ENCODE data around the gene JMJD8.
"Not testable (repeated sequence)": the region's sequence is repeated elsewhere in the genome, so short reads cannot be mapped to it uniquely, and the experiment has no call there.

Gene JMJD8

DNA sequence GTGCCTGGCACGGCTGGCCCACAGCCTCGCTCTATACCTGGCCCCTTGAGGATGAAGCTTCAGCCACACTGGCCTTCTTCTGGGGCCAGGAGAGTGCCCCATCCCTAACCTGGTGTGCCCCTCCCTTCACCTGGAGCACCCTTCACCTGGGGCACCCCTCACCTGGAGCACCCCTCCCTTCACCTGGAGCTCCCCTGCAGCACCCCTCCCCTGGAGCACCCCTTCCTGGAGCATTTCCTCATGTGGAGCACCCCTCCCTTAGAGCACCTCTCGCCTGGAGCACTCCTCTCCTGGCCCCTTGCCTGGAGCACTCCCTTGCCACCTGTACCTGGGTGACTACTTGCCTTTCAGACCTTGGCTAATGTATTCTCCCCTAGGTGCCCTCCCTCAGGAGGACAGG lies 23.9 kb upstream of the JMJD8 start:
- no peak for DNase-seq

DNA sequence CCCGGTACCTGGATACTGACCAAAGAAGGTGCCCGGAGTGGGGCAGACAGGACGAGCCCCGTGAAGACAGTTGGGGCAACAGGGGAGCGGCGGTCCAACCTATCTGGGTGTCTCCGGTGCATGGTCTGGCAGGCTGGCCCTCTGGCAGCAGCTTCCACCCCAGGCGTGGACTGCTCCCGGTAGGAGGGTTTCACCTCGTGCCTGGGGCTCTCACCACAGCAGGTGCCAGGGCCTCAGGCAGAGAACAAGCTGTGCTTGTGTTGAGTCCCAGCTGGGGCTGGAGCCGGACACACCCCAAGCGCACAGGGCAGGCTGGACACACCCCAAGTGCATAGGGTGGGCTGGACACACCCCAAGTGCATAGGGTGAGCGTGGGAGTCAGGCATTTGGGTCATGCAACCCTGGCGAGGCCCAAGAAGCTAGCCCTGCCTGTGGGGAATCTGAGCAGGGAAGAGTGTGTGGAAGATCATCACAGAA lies 23.0 kb upstream of the JMJD8 start:
- DNase-seq = no peak

DNA sequence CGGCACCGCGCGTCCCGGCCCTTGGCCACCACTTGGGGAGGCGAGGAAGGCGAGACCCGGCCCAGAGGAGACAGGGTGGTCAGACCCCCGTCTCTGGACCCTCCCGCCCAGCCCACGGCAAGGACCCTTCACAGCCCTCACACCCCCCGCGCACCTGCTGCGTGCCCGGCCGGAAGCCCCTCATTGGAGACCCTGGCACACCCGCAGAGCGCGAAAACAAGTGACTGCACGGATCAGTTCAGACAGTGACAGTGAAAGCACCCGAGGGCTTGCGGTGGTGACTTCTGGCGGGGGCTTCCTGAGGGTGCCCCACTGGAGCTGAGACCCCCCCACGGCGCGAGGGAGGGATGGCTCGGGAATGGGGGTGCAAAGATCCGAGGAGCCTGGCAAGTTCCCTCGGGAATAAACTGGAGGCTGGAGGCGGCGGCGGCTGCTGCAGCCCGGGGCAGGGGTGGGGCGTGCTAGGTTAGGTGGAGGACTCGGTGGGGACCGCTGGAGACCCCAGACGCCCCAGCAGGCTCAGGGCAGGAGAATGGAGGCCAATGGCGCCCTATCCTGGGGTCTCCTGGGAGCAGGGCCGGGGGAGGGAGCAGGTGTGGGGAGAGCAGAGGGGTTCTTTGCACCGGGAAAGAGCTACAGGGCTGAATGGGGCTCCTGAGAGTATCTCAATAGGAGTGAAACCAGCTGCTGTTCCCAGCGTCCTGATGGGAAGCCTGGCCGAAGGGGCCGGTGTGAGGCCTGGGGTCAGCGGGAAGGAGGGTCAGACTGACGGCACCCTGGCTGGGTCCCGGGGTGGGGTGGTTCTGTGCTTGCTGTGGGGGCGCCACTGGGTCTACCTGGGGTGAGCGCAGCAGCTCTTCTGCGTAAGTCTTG lies 22.3 kb upstream of the JMJD8 start:
- no peak for DNase-seq

DNA sequence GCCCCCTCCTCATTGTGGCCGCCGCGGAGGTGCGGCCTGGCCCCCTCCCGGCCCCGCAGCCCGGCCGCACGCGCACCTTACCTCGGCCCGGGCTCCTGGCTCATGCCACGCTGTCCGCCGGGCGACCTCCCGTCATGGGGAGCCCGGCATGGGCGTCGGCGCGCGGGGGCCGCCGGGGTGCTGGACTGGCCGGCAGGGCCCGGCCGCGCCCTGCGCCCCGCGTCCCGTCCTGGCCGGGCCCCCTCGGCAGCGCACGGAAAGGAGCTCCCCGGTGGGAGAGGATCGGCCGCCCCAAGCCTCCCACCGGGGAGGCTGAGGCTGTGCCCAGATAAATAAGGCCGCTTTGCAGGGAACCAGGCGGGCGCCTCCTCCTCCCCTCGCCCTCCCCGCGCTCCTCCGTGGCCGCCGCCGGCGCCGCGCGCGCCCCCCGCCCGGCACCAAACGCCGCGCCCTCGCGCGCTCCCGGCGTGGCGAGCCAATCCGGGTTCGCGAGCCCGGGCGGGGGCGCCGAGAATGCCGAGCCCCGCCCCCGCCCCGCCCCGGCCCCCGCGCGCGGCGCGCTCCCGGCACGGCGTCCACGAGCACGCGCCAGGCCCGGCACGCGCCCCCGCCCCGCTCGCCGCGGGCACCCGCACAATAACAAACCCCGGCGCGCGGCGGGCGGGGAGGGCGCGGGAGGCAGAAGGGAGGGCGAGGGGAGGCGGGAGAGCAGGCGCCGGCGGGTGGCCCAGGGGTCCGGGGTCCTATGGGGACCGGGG lies 21.5 kb upstream of the JMJD8 start, which contains the start of gene FBXL16:
Gene FBXL16, minus strand, starts transcription at position 371 of the 758 bp plus-strand sequence. CDS start 8,396 bp downstream, outside the sequence.
- DNase-seq = no peak

DNA sequence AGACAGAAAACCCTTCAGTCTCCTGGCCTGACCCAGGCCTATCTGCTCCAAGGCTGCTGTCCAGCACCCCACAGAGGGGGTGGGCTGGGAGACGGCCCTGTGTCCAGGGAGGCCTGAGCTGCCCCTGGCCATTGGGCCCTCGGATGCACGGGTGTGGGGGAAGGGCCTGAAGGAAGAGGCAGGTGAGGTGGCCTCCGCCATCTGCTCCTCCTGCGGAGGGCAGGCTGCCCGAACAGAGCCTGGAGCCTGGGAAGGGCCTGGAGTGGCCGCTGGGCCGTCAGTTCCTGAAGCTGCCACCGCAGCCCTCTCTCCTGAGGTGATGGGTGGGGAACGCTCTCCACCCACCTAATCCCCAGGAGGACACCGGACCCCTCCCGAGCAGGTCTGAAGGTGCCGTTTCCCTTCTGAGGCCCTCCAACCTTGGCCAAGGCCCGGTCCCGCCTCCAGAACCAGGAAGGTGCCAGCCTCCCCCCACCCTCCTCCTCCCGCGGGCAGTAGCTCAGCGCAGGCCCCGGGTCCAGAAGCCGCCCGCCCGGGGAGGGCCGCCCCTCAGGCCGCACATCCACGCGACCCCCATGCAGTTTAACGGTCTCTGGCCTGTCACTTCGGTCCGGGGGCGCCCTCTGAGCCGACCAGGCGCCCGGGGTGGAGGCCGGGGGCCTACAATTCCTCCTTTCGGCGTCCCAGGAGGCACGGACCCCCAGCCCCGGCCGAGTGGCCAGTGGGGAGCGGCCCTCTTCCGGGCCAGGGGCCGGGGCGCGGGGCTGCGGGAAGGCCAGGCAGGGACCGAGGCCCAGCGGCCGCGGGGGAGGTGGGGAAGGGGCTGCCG lies 20.6 kb upstream of the JMJD8 start:
- no peak for DNase-seq

DNA sequence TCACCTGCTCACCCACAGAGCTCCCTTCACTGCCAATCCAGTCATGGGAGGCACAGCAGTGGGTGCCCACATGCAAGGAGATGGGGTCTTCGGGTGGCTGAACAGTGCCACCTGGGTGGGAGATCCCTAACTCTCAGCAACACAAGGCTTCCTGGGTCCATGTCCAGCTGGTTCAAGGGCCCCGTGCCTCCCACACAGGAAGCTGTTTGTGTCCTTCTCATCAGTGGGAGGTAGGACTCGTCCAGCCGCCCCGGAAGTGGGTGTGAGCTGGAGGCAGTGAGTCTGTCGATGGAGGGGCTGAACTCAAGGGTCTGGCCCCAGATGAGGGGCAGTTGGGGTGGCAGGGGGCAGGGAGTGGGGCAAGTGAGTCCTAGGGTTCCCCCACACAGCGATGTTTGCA lies 19.9 kb upstream of the JMJD8 start:
- DNase-seq = no peak

DNA sequence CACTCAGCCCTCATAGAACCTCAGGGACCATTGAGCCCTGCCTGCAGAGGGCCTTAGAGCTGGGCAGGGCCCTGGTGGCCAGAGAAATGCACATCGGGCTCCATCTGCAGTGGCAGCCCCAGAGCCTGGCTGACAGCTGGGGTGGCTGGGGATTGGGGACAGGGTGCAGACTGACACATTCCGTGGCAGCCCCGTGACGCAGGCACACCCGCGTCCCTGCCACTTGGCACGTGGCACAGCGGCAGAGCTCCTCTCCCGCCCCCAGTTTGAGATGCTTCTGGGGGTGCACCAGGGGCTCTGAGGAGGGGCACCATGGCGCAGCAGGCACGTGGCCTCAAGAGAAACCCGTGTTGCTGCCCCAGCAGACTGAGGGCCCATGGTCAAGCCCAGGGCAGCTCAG lies 19.3 kb upstream of the JMJD8 start:
- no peak for DNase-seq

DNA sequence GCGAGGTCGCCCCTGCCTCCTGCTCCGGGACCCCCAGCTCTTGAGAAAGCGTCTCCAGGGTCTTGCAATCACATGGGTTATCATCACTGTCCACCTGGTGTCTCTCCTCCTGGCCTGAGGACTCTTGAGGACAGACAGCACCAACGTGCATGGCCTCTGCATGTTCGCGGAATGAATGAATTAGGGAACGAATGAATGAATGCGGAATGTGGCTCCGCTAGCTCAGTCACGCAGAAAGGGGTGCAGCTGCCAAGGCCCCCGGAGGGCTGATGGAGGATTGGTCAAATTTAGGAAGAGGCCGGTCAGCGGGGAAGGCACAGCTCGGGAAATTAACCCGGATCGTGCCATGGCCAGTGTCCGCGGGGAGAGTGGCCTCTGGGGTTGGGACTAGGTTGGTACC lies 18.2 kb upstream of the JMJD8 start:
- no peak for DNase-seq

DNA sequence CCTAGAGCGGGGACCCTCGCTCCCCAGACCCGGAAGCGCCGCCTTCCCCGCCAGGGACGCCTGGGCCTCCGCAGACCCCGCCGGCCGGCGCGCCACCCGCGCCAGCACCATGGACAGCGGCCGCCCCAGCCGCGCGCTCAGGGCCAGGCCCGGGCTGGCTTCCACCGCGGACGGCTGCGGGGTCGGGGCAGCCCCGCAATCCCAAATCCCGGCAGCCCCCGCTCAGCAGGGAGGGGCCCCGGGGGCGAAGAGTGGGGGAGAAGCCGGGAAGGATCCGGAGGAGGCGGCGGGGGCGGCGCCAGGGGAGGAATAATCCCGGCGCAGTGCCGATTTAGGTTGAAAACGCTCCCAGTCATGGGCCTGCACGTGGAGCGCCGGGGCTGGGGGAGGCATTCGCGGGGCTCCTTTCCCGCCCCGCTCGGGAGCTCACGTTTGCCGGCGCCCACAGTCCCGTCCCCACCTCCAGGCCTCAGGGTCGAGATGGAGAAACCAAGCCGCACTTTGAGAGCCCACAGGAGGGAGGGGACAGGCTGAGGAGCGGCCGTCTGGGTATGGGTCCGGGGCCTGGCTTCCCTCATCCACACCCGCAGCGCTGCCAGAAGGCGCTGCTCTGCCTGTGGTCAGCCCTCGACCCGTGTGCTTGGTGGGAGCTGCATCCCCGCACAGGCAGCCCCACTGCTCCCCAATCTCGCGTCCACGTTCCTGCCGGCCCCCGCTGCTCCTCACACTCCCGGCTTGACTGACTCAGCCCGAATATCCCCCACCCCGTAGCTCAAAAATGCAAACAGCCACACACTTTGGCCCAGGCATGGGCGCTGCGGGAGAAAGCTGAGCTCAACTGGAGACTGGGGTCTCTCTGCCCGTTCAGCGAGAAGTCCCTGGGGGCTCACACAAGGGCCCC lies 16.8 kb upstream of the JMJD8 start:
- DNase-seq = no peak

DNA sequence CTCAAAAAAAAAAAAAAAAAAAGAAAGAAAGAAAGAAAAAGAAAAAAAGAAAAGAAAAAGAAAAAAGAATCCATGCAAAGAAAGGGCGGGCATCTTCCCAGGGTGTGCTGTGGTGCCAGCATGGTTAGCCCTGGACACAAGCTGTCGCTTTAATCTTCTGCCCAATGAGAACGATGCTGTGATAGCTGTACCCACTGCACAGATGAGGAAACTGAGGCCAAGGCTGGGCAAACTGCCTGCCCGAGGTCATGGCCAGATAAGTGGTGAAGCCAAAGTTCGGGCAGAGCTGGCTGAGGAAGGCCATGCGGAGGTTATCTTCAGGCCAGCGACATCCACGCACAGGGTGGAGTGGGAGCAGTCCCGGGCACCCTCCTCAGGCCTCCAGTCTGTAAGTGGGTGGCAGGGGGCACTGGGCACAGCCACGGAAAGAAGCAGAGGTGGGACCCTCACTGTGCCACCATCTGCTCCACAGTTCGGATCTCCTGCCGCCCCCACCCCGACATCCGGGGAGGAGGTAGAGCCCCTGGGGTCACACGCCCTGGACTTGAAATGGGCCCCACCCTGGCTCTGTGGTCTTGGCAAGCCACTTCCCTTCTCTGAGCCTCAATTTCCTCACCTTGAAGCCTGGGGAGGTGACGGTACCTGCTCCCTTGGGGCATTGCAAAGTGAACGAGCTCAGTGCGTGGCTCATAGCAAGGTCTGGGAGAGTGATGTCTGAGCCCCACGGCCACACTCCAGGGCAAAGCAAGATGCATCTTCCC lies 15.0 kb upstream of the JMJD8 start:
- DNase-seq = no peak

DNA sequence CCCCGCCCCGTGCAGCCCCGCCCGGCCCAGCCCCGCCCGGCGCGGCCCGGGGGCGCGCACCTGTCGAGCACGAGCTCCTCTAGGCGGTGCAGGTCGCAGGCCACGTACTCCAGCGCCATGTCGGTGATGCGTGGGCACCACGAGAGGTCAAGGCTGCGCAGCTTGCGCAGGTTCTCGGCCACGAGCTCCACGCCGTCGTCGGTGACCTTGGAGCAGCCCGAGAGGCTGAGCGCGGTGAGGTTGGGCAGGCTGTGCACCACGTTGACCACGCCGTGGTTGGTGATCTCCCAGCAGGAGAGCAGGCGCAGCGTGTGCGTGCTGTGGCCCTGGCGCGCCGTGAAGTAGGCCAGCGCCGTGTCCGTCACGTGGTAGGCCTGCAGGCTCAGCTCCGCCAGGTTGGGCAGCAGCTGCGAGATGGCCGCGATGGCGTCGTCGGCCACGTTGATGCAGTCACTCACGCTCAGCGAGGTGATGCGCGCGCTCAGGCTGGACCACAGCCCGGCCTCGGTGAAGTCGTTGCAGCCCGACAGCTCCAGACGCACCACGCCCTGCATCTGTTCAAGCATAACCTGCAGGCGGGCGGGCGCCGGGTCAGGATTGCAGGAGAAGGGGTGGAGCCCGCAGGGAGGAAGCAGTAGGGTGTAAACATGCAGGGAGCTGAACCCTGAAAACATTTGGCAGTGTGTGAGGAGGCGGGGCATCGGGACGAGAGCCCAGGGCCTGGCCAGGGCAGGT lies 11.4 kb upstream of the JMJD8 start:
- no peak for DNase-seq

DNA sequence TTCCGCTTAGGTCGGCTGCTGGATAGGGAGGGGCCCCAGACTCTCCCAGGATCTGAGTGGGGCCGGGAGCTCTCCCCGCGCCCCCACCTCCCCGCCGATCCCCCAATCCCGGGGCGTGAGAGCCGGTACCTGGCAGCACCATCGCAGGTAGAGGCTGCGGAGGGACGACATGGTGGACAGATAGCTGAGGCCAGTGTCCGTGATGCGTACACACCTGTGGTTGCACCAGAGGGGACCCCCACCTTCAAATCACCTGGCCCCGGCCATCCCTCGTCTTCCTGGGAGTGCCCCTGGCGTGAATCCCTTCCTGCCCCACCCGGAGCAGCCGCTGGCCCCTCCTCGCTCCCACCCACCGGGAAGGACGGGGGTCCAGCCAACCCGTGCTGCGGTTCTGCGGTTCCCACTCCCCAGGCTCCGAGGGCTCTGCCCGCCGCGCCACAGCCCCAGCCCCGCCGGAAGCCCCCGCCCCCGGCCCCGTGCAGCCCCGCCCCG lies 10.8 kb upstream of the JMJD8 start:
- no peak for DNase-seq

DNA sequence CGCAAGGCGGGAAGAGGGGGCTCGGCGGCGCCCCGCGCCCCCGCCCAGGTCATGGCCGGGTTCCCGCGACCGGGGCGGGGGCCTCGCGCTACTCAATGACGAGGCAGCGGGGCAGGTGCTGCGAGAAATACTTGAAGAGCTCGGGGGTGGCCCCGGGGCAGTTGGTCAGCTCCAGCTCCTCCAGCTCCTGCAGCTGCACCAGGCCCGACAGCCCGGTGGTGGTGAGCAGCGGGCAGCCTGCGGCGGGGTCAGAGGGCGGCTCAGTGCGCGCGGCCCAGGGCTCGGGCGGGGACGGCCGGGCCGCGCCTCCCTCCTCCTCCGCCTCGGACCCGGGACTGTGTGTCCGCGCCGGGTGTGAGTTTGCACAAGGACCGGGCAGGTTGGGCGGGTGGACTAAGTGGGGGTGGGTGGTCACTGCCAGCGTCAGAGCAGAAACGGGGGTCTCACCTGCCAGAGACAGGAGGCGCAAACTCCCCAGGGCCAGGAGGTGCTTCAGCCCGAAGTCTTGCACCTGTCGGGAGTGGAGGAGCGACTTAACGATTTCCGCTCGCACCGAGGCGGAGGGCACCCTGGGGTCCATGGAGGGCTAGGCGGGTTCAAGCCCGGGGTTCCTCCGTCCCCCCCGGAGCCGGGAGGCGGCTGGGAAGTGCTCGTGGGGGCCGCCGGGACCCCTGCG lies 10.2 kb upstream of the JMJD8 start:
- DNase-seq = no peak

DNA sequence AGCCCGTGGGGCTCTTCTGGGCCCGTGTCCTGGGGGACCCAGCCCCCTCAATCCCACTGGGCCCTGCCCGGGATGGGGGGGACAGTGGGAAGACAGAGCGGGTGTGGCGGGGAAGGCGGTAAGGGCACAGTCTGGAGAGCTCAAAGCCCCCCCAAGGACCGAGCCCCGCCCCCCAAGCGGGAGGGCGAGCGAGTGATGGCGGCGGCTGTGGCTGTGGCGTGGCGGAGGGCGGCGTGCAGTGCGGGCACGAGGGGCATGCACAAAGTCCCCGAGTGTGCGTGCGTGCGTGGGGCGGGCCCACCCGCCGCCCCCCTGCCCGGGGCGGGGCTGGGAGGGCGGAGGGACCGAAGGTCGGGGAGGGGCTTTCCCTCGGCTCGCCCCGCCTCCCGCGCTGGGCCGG lies 9.6 kb upstream of the JMJD8 start:
- DNase-seq = no peak

DNA sequence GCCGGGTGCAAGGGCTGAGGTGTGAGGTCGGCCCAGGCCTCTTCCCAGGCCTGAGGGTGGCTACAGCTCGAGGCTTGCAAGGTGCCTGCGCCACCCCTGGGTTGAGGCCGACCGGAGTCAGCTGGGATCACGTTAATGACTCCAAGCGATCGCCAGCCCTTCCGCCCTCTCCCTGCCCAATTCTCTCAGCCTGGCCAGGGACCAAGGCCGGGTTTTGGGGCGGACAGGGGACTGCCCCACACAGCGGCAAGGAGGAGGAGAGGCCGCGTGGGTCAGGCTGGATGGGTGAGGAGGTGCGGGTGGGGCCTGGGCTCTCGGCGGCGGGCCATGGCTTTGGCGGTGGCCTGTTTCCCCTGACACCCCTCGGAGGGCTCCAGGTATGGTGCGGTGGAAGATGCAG lies 9.2 kb upstream of the JMJD8 start:
- DNase-seq = no peak

DNA sequence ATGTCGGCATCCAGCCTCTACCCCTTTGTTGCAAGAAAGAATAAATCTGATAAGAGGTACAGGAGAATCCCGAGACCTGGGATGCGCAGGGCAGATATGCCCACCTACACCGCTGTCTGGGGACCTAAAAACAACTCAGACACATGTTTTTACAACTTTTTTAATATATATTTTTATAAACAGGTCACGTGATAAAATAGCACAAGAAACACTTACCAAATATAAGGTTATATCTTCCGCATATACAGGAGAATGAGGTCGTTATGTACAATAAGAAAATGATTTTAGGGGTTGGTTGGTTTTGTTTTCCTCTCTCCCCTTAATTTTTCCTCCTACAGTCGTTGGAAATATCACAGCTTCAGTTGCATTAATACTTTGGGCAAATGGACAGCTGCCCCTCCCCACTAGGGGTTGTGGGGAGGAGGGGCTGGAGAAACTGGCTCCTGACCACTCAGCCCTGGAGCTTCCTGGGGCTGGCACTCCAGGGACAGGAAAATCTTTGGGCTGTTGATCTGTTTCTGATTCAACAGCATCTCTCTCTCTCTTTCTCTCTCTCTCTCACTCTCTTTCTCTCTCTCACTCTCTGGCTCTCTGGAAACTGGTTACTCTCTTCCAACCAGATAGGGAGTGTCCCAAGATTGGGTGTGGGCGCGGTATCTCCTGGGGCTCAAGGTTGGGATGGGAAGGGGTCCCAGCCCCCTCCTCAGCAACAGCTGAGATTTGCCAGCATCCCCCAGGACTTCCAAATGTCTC lies 8.4 kb upstream of the JMJD8 start:
- DNase-seq = no peak

DNA sequence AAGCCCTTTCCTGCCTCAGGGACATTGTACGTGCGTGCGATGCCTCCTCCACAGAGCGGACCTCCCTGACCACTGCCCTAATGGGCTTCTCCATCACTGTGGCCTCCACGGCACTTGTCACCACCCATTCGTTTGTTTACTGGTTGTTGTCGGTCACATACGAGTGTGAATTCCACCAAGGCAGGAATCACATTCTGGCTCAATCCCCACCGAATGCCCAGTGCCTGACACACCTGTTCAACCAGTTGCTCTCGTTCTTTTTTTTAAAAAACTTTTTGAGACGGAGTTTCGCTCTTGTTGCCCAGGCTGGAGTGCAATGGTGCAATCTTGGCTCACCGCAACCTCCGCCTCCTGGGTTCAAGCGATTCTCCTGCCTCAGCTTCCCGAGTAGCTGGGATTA lies 7.1 kb upstream of the JMJD8 start:
- DNase-seq = not testable (repeated sequence)

DNA sequence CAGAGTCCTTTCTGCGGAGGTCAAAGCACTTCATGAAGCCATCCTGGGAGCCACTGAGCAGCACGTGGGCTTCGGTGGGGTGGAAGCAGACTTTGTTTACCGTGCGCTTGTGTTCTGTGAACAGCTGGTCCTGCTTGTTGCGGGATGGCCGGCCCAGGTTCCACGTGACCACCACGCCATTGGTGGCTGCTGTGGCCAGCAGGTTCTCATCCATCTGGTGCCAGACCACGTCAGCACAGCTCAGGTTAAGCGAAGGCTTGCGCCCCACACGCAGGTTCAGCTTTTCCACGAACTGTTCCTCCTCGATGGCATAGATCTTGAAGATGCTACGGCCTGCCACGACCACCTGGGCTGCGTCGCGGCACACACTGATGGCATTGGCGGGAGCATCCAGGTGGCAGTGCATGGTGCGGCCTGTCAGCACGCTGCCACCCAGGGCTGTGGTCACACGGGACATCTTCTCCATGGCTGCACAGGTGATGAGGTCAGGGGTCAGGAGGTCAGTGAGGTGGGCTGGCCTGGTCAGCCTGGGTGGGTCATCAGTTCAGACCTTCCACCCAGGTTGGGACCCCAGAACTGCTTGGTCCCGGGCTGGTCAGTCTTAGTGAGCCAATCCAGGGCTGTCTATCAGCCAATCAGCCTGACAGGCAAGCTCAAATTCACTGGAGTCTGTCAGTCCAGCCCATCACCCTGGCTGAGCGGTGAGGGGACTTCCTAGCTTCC lies 5.2 kb upstream of the JMJD8 start:
- DNase-seq = no peak
